Gastrocnemius medialis (tissue), 4 donors: ENCODE measurements around the gene LRP1-AS.

Source experiments
- CTCF ChIP-seq, 5 experiments: fragments of 450-650 bp in 3 of 5; fragments of 200-600 bp in 2 of 5; sonication (generic) in 2 of 5; IDR thresholded peaks in 4 of 5; conservative IDR thresholded peaks in 1 of 5; 1 replicate in 4 of 5; 2 replicates in 1 of 5; pipeline ENCODE4 v1.5.1; 2016 to 2019; ENCODE audit warnings: antibody characterized with exemption in 5 of 5, mild to moderate bottlenecking in 3 of 5, moderate library complexity in 3 of 5
- POLR2A ChIP-seq, 2 donors: fragments of 450-650 bp; IDR thresholded peaks; one replicate each; pipeline ENCODE4 v1.6.1; 2017; ENCODE audit warnings: antibody characterized with exemption in 2 of 2, mild to moderate bottlenecking in 2 of 2, moderate library complexity in 2 of 2

- no peak for TF ChIP-seq CTCF (IDR thresholded peaks at IDR 0.05 in 4 of 5, conservative IDR thresholded peaks at IDR 0.05 in 1 of 5)
- TF ChIP-seq POLR2A (IDR thresholded peaks at IDR 0.05) = no peak
Observed at GRCh38 chr12:57192920-57193319, 45.5 kb upstream of the LRP1-AS start.
